ENCODE data around the gene GBF1. TPM values are rescaled to one million over a fixed set of nuclear protein-coding genes. Genes with fewer than 3 reads are reported as not detected.

Gene GBF1
- total RNA-seq, 4 donors from 2014 or later, result 31.4 to 64.2 (median 58.7) TPM

DNA sequence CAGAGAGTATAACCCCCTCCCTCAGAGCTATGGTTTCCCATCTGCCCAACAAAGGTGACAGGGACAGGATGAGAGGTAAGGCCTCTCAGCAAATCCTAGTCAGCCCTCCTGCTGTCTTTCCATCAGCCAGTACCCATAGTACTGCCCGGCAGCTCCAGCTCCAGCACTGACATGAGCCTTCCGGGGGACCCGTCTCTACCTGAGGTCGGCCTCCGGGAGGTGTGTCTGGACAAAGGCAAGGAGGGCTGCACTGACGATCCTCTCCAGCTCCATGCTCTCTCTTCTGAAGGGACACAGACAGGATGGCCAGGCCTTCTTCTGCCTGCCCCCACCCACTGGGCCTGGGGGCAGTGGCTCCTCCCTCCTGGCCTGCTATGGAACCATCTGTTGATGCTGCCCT lies 179.6 kb downstream of the GBF1 start:
- Histone ChIP-seq H3K4me1 (peaks cover 17 to 19% of the 10 kb centered on the region in 2 donors), H3K27me3 (no peaks in the 10 kb centered on the region), H3K36me3 (no peaks in the 10 kb centered on the region), H3K4me3 (no peak overlapping the region), H3K27ac (no peak overlapping the region), H3K9me3 (no peaks in the 10 kb centered on the region)
- intact Hi-C loops (cut with DNase I; ENCODE audit: low total_unique reads) (loop anchor here (5.0 kb wide), 1 partner anchor 52 kb away; no protein-coding TSS in a partner anchor), in situ Hi-C loops (cut with MboI; ENCODE audit: low sequenced_read_pairs in 4 of 4) (no loop called here)
- ATAC-seq (no peak), DNase-seq (no peak)
- TF ChIP-seq, protein P1, sequence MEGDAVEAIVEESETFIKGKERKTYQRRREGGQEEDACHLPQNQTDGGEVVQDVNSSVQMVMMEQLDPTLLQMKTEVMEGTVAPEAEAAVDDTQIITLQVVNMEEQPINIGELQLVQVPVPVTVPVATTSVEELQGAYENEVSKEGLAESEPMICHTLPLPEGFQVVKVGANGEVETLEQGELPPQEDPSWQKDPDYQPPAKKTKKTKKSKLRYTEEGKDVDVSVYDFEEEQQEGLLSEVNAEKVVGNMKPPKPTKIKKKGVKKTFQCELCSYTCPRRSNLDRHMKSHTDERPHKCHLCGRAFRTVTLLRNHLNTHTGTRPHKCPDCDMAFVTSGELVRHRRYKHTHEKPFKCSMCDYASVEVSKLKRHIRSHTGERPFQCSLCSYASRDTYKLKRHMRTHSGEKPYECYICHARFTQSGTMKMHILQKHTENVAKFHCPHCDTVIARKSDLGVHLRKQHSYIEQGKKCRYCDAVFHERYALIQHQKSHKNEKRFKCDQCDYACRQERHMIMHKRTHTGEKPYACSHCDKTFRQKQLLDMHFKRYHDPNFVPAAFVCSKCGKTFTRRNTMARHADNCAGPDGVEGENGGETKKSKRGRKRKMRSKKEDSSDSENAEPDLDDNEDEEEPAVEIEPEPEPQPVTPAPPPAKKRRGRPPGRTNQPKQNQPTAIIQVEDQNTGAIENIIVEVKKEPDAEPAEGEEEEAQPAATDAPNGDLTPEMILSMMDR (IDR thresholded peaks at IDR 0.05 in 4 of 5, conservative IDR thresholded peaks at IDR 0.05 in 1 of 5), result no peak
- no peak for TF ChIP-seq POLR2A (IDR thresholded peaks at IDR 0.05)

DNA sequence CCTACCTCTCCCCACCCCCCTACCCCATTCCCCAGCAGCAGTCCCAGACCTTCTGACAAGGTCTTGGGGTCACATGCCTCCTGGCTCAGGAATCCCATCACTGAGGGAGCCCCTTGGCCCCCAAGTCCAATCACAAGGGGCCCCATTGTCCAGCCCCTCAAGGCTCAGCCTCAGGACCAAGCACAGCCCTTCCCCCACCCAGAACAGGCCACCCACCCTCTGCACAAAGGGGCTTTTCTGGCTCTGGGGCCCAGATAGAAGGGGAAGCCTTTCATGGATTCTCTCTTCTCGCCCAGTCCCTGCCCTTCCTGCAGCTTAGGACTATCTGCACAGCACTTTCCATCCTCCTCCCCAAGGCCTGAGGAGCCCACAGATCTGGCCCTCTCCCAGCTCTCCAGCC lies 180.1 kb downstream of the GBF1 start:
- intact Hi-C loops (cut with DNase I; ENCODE audit: low total_unique reads), result no loop called here
- Histone ChIP-seq H3K4me1 (peaks cover 11 to 14% of the 10 kb centered on the region in 2 donors), H3K27me3 (no peaks in the 10 kb centered on the region), H3K9me3 (no peaks in the 10 kb centered on the region), H3K27ac (no peak overlapping the region), H3K36me3 (no peaks in the 10 kb centered on the region), H3K4me3 (no peak overlapping the region)
- no peak for DNase-seq
- ATAC-seq, result no peak
- in situ Hi-C loops (cut with MboI; ENCODE audit: low sequenced_read_pairs in 4 of 4), result no loop called here
- TF ChIP-seq, protein P1 (IDR thresholded peaks at IDR 0.05 in 4 of 5, conservative IDR thresholded peaks at IDR 0.05 in 1 of 5), result no peak
- no peak for TF ChIP-seq POLR2A (IDR thresholded peaks at IDR 0.05)

DNA sequence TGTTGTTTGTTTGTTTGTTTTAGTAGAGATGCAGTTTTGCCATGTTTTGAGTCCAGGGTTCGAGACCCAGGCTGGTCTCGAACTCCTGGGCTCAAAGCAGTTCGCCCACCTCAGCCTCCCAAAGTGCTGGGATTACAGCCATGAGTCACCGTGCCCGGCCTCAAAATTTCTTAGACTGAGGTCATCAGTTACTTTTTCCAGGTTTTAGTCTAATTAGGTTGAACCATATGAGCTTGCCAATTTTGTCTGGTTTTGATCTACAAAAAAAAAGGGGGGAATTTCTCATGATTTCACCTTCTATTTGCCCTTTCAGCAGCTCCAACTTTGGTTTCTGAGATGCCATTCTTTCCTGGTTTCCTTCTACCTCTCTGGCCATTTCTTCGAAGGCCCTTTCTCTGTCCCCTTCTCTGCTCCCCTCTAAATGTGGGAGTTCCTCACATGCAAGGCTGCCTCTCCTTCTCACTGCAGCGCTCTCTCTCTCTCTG lies 181.5 kb downstream of the GBF1 start:
- DNase-seq (no peak), ATAC-seq (no peak)
- TF ChIP-seq, protein P1 (IDR thresholded peaks at IDR 0.05 in 4 of 5, conservative IDR thresholded peaks at IDR 0.05 in 1 of 5), result no peak
- no peak for TF ChIP-seq POLR2A (IDR thresholded peaks at IDR 0.05)
- intact Hi-C loops (cut with DNase I; ENCODE audit: low total_unique reads), result no loop called here
- Histone ChIP-seq H3K36me3 (no peaks in the 10 kb centered on the region), H3K4me3 (no peak overlapping the region), H3K4me1 (peaks cover 16 to 24% of the 10 kb centered on the region in 2 donors), H3K9me3 (no peaks in the 10 kb centered on the region), H3K27me3 (no peaks in the 10 kb centered on the region), H3K27ac (no peak overlapping the region)
- in situ Hi-C loops (cut with MboI; ENCODE audit: low sequenced_read_pairs in 4 of 4), result no loop called here

DNA sequence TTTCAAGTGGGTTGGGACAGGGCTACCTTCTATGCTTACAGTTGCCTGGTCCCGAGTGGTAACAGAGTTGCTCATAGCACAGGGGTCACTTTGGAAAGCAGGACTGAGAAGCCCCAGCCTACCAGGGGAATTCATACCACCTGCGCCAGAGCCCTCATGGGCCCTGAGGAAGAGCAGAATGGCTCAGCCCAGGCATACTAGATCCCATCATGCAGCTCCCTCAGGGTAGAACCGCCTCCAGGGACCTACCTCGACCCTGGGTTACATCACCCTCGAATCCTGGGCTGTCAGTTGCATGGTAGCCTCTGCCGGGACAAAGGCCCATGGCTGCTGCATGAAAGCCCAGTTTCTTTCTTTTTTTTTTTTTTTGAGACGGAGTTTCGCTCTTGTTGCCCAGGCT lies 184.1 kb downstream of the GBF1 start:
- Histone ChIP-seq H3K4me1 (peaks cover 6 to 12% of the 10 kb centered on the region in 2 donors), H3K4me3 (no peak overlapping the region), H3K27me3 (peaks cover 3 to 6% (median 6%) of the 10 kb centered on the region in 3 donors), H3K9me3 (no peaks in the 10 kb centered on the region), H3K27ac (no peak overlapping the region), H3K36me3 (no peaks in the 10 kb centered on the region)
- TF ChIP-seq, protein P1 (IDR thresholded peaks at IDR 0.05 in 4 of 5, conservative IDR thresholded peaks at IDR 0.05 in 1 of 5), result no peak
- no peak for TF ChIP-seq POLR2A (IDR thresholded peaks at IDR 0.05)
- ATAC-seq (no peak), DNase-seq (no peak)
- in situ Hi-C loops (cut with MboI; ENCODE audit: low sequenced_read_pairs in 4 of 4), result no loop called here
- intact Hi-C loops (cut with DNase I; ENCODE audit: low total_unique reads), result no loop called here

Data from gastrocnemius medialis (tissue), 4 donors.